Measurements from ENCODE around the gene HLA-E. TPM values are rescaled to one million over a fixed set of nuclear protein-coding genes. Genes with fewer than 3 reads are reported as not detected.
"Not testable (repeated sequence)": the region's sequence is repeated elsewhere in the genome, so short reads cannot be mapped to it uniquely, and the experiment has no call there.

HLA-E gene
- total RNA-seq, 2 experiments from 2014 or later: 706 to 753 TPM

DNA sequence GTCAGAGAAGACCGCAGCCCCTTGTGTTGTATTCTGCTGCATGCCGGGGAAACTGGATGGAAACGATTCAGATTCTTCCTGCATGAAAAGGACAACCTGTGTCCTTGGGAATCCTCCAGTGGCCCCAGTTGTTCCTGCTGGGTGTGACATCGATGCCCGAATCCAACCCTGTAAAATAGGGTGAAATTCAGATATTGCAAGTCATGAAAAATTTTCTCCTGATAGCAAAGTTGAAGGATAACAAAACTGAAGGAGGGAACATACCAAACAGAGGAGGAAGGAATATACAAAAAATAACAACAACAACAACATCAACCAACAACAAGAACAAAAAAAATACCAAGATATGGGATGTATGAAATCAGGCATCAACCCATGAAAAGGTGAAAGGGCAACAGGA, 28.3 kb upstream of the HLA-E start:
- peaks cover 2% of the 10 kb centered on the region for H3K36me3 Mint-ChIP-seq (ENCODE audit: low read depth)
- peaks cover 92% of the 10 kb centered on the region for H3K27me3 Mint-ChIP-seq

DNA sequence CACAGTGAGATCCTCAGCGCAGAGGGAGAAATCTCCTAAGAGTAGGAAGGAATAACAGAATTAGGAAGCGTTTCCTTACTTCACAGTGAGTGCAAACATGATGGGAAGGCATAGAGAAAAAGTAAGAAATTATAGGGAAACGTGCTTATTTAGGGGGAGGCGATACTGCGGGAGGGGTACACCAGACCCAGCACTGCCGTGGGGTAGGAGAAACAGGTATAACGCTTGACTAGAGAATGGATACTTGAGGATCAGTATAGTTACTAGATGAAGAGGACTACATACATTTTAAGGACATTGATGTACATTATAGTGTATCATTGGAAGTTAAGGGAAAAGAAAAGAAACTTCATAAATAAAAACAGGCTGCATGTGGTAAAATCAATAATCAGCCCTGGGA, 26.8 kb upstream of the HLA-E start:
- peaks cover 9% of the 10 kb centered on the region for H3K9me3 Mint-ChIP-seq
- no peak for DNase-seq
- H3K4me1 Mint-ChIP-seq: peaks cover 26% of the 10 kb centered on the region
- H3K27me3 Mint-ChIP-seq: peaks cover 93% of the 10 kb centered on the region
- H3K4me3 Mint-ChIP-seq: no peak overlapping the region
- CTCF ChIA-PET: no interaction called here
- H3K27ac Mint-ChIP-seq: no peak overlapping the region
- POLR2A ChIA-PET: no interaction called here
- H3K36me3 Mint-ChIP-seq (ENCODE audit: low read depth): peaks cover 2% of the 10 kb centered on the region

More for the DNA sequence above, 28.3 kb upstream of the HLA-E start:
- H3K27ac Mint-ChIP-seq: no peak overlapping the region
- H3K4me1 Mint-ChIP-seq: peaks cover 17% of the 10 kb centered on the region
- no peak for DNase-seq
- H3K9me3 Mint-ChIP-seq: peaks cover 9% of the 10 kb centered on the region
- CTCF ChIA-PET: no interaction called here
- H3K4me3 Mint-ChIP-seq: no peak overlapping the region
- POLR2A ChIA-PET: no interaction called here

- DNase-seq: no peak
- H3K9me3 Mint-ChIP-seq: peaks cover 9% of the 10 kb centered on the region
- POLR2A ChIA-PET: no interaction called here
- H3K4me1 Mint-ChIP-seq: peaks cover 26% of the 10 kb centered on the region
- CTCF ChIA-PET: interaction anchor here (0.6 to 2.3 kb wide), 4 partner anchors 7 to 543 kb away, joined by 3 to 11 read pairs (median 6); no protein-coding TSS in a partner anchor
- peaks cover 90% of the 10 kb centered on the region for H3K27me3 Mint-ChIP-seq
- no peak overlapping the region for H3K27ac Mint-ChIP-seq
- no peak overlapping the region for H3K4me3 Mint-ChIP-seq
- peaks cover 2% of the 10 kb centered on the region for H3K36me3 Mint-ChIP-seq (ENCODE audit: low read depth)
Observed at GRCh38 chr6:30463242-30463641, 26.1 kb upstream of the HLA-E start.

GRCh38 chr6:30463651-30464618, 25.4 kb upstream of the HLA-E start:
- Mint-ChIP-seq H3K27ac (no peak overlapping the region), H3K36me3 (ENCODE audit: low read depth) (peaks cover 2% of the 10 kb centered on the region), H3K9me3 (peaks cover 7% of the 10 kb centered on the region), H3K4me1 (peaks cover 26% of the 10 kb centered on the region), H3K4me3 (no peak overlapping the region), H3K27me3 (peaks cover 88% of the 10 kb centered on the region)
- ChIA-PET POLR2A (no interaction called here), CTCF (interaction anchor here (0.6 to 3.0 kb wide), 7 partner anchors 8 to 544 kb away, joined by 3 to 14 read pairs (median 6); no protein-coding TSS in a partner anchor)
- DNase-seq: peak; percentile 73

GRCh38 chr6:30465595-30466306, 23.6 kb upstream of the HLA-E start:
- Mint-ChIP-seq H3K9me3 (no peaks in the 10 kb centered on the region), H3K27me3 (peaks cover 87% of the 10 kb centered on the region), H3K4me3 (no peak overlapping the region), H3K27ac (no peak overlapping the region), H3K36me3 (ENCODE audit: low read depth) (no peaks in the 10 kb centered on the region), H3K4me1 (peaks cover 26% of the 10 kb centered on the region)
- ChIA-PET POLR2A (interaction anchor here (0.6 kb wide), 1 partner anchor 121 kb away, joined by 3 read pairs; no protein-coding TSS in a partner anchor), CTCF (interaction anchor here (0.6 to 3.0 kb wide), 7 partner anchors 10 to 556 kb away, joined by 3 to 14 read pairs (median 4); no protein-coding TSS in a partner anchor)
- DNase-seq: no peak

GRCh38 chr6:30470968-30471367, 18.3 kb upstream of the HLA-E start:
- no peak overlapping the region for H3K27ac Mint-ChIP-seq
- CTCF ChIA-PET: interaction anchor here (0.8 to 2.2 kb wide), 4 partner anchors 12 to 260 kb away, joined by 3 to 10 read pairs (median 6); no protein-coding TSS in a partner anchor
- POLR2A ChIA-PET: interaction anchor here (0.6 kb wide), 1 partner anchor 269 kb away, joined by 5 read pairs; no protein-coding TSS in a partner anchor
- H3K9me3 Mint-ChIP-seq: peaks cover 8% of the 10 kb centered on the region
- DNase-seq: no peak
- peaks cover 8% of the 10 kb centered on the region for H3K36me3 Mint-ChIP-seq (ENCODE audit: low read depth)
- no peak overlapping the region for H3K4me3 Mint-ChIP-seq
- peaks cover 9% of the 10 kb centered on the region for H3K4me1 Mint-ChIP-seq
- H3K27me3 Mint-ChIP-seq: peaks cover 74% of the 10 kb centered on the region

DNA sequence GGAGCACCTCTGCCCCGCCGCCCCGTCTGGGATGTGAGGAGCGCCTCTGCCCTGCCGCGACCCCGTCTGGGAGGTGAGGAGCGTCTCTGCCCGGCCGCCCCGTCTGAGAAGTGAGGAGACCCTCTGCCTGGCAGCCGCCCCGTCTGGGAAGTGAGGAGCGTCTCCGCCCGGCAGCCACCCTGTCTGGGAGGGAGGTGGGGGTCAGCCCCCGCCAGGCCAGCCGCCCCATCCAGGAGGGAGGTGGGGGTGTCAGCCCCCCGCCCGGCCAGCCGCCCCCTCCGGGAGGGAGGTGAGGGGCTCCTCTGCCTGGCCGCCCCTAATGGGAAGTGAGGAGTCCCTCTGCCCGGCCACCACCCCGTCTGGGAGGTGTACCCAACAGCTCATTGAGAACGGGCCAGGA, 14.2 kb upstream of the HLA-E start:
- POLR2A ChIA-PET; H3K27ac Mint-ChIP-seq; H3K9me3 Mint-ChIP-seq; H3K4me1 Mint-ChIP-seq; H3K36me3 Mint-ChIP-seq (ENCODE audit: low read depth); H3K4me3 Mint-ChIP-seq; CTCF ChIA-PET; DNase-seq: not testable (repeated sequence)
- H3K27me3 Mint-ChIP-seq: peaks cover 75% of the 10 kb centered on the region

DNA sequence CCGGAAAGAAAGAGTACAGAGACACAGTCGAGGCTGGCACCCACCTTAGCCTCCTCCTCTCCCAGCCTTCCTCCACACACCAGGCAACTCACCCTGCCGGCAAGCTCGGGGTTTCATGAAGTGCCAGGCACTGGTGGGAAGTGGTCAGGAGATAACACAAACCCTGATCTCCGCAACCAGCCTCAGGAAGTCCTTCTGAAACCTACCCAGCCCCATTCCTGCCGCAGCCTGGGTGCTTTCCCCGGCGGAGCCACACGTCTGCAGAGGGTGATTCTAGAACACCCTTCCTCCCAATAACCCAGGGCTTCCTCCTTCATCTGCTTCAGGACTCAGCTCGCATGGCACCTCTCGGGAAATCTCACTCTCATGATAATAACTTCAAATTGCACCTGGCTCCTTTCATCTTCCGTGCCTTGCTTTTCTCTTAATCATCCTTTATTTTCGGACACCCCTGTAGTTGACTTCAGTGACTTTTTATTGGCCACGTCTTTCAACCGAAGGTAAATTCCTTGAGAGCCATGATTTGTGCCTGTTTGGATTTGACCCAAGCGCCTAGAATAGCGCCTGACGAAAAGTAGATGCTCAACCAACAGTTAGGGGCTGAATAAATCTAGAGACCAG, 8.7 kb upstream of the HLA-E start:
- no peak overlapping the region for H3K27ac Mint-ChIP-seq
- peaks cover 20% of the 10 kb centered on the region for H3K4me1 Mint-ChIP-seq
- POLR2A ChIA-PET: interaction anchor here (0.6 kb wide), 2 partner anchors 212 to 968 kb away, joined by 3 to 5 read pairs; no protein-coding TSS in a partner anchor
- H3K27me3 Mint-ChIP-seq: peaks cover 68% of the 10 kb centered on the region
- H3K36me3 Mint-ChIP-seq (ENCODE audit: low read depth): no peaks in the 10 kb centered on the region
- no peak overlapping the region for H3K4me3 Mint-ChIP-seq
- CTCF ChIA-PET: interaction anchor here (0.7 to 8.7 kb wide), 14 partner anchors 11 to 250 kb away, joined by 3 to 113 read pairs (median 4); no protein-coding TSS in a partner anchor
- DNase-seq: peak; percentile 72
- no peaks in the 10 kb centered on the region for H3K9me3 Mint-ChIP-seq

DNA sequence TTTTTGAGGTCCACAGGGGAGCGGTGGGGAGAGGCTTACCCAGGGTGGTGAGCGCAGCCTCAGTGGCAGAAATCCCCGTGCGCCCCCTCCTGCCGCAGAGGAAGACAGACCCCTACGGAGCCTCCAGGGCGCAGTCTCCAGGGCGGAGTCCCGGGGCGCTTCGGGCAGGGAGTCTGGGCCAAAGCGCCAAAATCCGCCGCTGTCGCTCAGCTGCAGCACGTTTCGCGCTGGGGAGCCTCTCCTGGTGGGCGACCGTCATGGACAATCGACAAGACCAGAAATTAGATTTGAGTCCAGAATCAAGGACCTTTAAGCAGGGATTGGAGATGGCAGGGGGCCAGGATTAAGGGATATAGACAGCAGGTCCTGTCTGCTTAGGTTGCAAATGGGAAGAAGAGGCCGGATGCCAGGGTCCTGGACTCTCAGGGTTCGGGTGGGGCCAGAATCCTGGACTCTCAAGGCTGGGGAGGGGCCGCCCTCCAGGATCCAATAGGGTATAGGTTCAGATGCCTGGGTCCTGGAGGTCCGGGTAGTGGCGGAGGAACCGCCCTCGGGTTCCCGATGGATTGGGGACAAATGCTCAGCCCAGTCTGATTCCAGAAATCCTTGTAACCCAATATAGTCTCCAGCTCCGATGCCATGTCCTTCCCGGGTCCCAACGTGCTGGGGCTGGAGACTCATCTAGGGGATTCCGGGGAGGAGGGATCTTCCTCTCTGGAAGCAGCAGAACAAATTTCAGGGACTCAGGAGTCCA, 7.9 kb upstream of the HLA-E start:
- peaks cover 20% of the 10 kb centered on the region for H3K4me1 Mint-ChIP-seq
- peaks cover 64% of the 10 kb centered on the region for H3K27me3 Mint-ChIP-seq
- H3K27ac Mint-ChIP-seq: no peak overlapping the region
- no peak overlapping the region for H3K4me3 Mint-ChIP-seq
- no peaks in the 10 kb centered on the region for H3K9me3 Mint-ChIP-seq
- DNase-seq: no peak
- ChIA-PET POLR2A (interaction anchor here (1.1 kb wide), 1 partner anchor 116 kb away, joined by 11 read pairs; no protein-coding TSS in a partner anchor), CTCF (interaction anchor here (0.6 to 8.7 kb wide), 23 partner anchors 11 to 250 kb away, joined by 3 to 113 read pairs (median 6); no protein-coding TSS in a partner anchor)
- no peaks in the 10 kb centered on the region for H3K36me3 Mint-ChIP-seq (ENCODE audit: low read depth)

GRCh38 chr6:30481965-30482644, 7.2 kb upstream of the HLA-E start:
- peaks cover 59% of the 10 kb centered on the region for H3K27me3 Mint-ChIP-seq
- not testable (repeated sequence) for H3K36me3 Mint-ChIP-seq (ENCODE audit: low read depth); H3K27ac Mint-ChIP-seq; H3K4me3 Mint-ChIP-seq; H3K9me3 Mint-ChIP-seq
- ChIA-PET CTCF (interaction anchor here (0.6 to 8.7 kb wide), 24 partner anchors 9 to 249 kb away, joined by 3 to 113 read pairs (median 6); no protein-coding TSS in a partner anchor), POLR2A (interaction anchor here (0.5 to 1.1 kb wide), 2 partner anchors 54 to 115 kb away, joined by 3 to 11 read pairs; no protein-coding TSS in a partner anchor)
- DNase-seq: peak; percentile 87
- peaks cover 22% of the 10 kb centered on the region for H3K4me1 Mint-ChIP-seq

DNA sequence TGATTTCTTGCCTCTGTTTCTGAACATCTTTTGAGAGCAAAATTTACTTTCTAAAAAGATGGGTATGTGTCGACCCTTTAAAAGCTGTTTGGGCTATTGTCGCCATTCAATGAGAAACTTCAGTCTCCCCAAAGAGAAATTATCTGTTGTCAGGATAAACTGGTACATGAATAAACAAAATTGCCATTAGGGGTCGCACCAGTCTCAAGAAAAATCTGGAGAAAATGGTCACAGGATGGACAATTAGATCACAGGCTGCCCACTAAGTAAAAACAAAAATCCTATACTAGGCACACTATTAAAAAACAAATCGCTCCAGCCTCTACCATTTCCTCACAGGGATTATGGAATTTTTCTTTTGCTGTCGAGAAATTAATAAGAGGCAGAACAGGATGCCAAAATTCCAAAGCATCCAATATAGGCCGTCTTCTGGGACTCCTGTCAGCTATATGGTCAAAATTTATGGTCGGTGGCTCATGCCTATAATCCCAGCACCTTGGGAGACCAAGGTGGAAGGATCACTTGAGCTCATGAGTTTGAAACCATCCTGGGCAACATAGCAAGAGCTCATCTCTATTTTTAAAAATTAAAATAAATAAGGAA, 5.5 kb upstream of the HLA-E start:
- Mint-ChIP-seq H3K9me3 (no peaks in the 10 kb centered on the region), H3K27ac (no peak overlapping the region), H3K4me3 (no peak overlapping the region), H3K27me3 (peaks cover 43% of the 10 kb centered on the region), H3K36me3 (ENCODE audit: low read depth) (peaks cover 4% of the 10 kb centered on the region), H3K4me1 (peaks cover 33% of the 10 kb centered on the region)
- ChIA-PET CTCF (interaction anchor here (0.6 to 8.7 kb wide), 18 partner anchors 9 to 248 kb away, joined by 3 to 113 read pairs (median 3); no protein-coding TSS in a partner anchor), POLR2A (interaction anchor here (0.6 kb wide), 1 partner anchor 111 kb away, joined by 4 read pairs; no protein-coding TSS in a partner anchor)
- peak; percentile 62 for DNase-seq
